ENCODE measurements around the gene COX10.

DNA sequence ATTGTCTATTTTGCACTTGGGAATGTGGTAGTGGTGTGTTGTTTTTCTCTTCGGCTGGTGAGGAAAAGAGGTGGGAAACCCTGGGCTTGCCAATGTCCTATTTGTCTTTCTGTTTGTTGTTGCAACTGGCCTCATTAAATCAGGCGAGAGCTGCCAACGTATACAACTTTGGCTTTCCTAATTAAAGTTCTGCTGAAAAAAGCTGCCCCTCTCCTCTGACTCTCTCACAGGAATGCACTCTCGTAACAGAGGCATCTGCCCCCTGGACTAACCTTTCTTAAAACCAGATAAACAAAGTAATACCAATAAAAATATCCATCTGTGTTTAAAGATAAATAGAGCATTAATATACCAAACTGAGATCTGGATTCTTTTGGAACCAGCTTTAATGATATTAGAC is 159.6 kb downstream of the COX10 start:
- TF ChIP-seq, protein P1, sequence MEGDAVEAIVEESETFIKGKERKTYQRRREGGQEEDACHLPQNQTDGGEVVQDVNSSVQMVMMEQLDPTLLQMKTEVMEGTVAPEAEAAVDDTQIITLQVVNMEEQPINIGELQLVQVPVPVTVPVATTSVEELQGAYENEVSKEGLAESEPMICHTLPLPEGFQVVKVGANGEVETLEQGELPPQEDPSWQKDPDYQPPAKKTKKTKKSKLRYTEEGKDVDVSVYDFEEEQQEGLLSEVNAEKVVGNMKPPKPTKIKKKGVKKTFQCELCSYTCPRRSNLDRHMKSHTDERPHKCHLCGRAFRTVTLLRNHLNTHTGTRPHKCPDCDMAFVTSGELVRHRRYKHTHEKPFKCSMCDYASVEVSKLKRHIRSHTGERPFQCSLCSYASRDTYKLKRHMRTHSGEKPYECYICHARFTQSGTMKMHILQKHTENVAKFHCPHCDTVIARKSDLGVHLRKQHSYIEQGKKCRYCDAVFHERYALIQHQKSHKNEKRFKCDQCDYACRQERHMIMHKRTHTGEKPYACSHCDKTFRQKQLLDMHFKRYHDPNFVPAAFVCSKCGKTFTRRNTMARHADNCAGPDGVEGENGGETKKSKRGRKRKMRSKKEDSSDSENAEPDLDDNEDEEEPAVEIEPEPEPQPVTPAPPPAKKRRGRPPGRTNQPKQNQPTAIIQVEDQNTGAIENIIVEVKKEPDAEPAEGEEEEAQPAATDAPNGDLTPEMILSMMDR (conservative IDR thresholded peaks at IDR 0.05) = no peak
- no peak for TF ChIP-seq ZFX (IDR thresholded peaks at IDR 0.05)
